ENCODE data around the gene ZNF785.

DNA sequence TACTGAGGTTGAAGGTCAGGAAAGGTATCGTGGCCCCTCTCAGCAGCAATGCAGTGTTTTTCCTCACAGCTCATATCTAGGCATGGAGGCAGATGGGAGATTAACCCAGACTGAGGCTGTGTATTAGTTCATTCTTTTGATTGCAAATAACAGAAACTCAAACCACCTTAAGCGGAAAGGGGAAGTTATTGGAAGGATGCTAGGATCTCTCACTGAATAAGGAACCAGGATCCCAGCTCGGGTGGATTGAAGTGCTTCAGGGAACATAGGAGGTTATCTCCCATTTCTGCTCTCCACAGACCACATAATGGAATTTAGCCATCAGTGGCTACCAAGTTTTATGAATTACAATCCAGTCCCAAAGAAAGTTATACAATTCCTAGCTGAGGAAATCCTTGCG is 16.5 kb upstream of the ZNF785 start:
- TF ChIP-seq, protein P1, sequence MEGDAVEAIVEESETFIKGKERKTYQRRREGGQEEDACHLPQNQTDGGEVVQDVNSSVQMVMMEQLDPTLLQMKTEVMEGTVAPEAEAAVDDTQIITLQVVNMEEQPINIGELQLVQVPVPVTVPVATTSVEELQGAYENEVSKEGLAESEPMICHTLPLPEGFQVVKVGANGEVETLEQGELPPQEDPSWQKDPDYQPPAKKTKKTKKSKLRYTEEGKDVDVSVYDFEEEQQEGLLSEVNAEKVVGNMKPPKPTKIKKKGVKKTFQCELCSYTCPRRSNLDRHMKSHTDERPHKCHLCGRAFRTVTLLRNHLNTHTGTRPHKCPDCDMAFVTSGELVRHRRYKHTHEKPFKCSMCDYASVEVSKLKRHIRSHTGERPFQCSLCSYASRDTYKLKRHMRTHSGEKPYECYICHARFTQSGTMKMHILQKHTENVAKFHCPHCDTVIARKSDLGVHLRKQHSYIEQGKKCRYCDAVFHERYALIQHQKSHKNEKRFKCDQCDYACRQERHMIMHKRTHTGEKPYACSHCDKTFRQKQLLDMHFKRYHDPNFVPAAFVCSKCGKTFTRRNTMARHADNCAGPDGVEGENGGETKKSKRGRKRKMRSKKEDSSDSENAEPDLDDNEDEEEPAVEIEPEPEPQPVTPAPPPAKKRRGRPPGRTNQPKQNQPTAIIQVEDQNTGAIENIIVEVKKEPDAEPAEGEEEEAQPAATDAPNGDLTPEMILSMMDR (optimal IDR thresholded peaks at IDR 0.05 in 1 of 3, IDR thresholded peaks at IDR 0.05 in 1 of 3, conservative IDR thresholded peaks at IDR 0.05 in 1 of 3; ENCODE audit: extremely low read depth in 1 of 3, insufficient read depth in 2 of 3, low read length in 3 of 3): no peak
- TF ChIP-seq EZH2 (IDR thresholded peaks at IDR 0.05; ENCODE audit: low read length): no peak
